SU-DHL-6 (cell line): ENCODE results near the gene RUFY4.
"Not testable (repeated sequence)": the region's sequence is repeated elsewhere in the genome, so short reads cannot be mapped to it uniquely, and the experiment has no call there.

ENCODE experiments used
- CTCF ChIP-seq: fragments of 200-600 bp; sonication (generic); IDR thresholded peaks from one replicate; pipeline ENCODE4 v1.5.1; 2017; ENCODE audit warnings: antibody characterized with exemption, mild to moderate bottlenecking, low read length, moderate library complexity; ENCODE audit not compliant: insufficient read depth, poor library complexity, severe bottlenecking
- EZH2phosphoT487 ChIP-seq: fragments of 200-600 bp; sonication (generic), shearing (Covaris generic); conservative IDR thresholded peaks from 2 replicates; pipeline ENCODE4 v1.6.1; 2018; ENCODE audit warnings: mild to moderate bottlenecking, antibody characterized with exemption, low read length, moderate library complexity, mixed read lengths

GRCh38 chr2:218108834-218109233 is 39.8 kb downstream of the RUFY4 start:
- not testable (repeated sequence) for TF ChIP-seq CTCF, EZH2phosphoT487
